ENCODE measurements around the gene KIF5B. TPM values are rescaled to one million over a fixed set of nuclear protein-coding genes. Genes with fewer than 3 reads are reported as not detected.

The KIF5B gene
- total and polyA plus RNA-seq, 4 donors = 12.2 to 42.0 (median 22.9) TPM

DNA sequence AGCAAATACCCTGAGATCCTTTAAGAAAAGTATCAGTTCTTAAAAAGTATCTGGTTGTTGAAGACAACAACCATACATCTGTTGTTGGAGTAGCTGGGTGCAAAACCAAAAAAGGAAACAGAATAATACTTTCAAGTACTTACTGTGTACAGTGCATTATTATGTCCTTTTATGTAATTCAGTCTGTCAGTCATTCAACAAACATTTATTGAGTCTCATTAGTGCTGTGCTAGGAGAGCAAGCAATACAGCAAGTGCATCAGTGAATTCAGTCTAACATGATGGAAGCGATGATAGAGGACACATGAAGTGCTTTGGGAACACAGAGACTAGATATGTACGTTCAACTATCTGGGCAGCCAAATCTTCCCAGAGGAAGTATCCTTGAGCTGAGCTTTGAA is 37.4 kb upstream of the KIF5B start:
- Histone ChIP-seq H3K27ac (ENCODE audit: low read depth in 1 of 2, low read length in 2 of 2) (no peak overlapping the region), H3K9me3 (ENCODE audit: control insufficient read depth in 4 of 4, low read length in 3 of 4) (peaks cover 0 to 3% (median 0%) of the 10 kb centered on the region in 4 donors), H3K36me3 (ENCODE audit: control insufficient read depth in 4 of 4, insufficient read depth in 3 of 4, low read depth in 1 of 4, low read length in 3 of 4) (no peaks in the 10 kb centered on the region), H3K4me1 (ENCODE audit: control insufficient read depth in 4 of 4, insufficient read depth in 4 of 4, low read length in 3 of 4) (no peaks in the 10 kb centered on the region), H3K9ac (ENCODE audit: low read depth in 1 of 2, low read length in 2 of 2) (no peak overlapping the region), H3K4me3 (ENCODE audit: low read depth in 1 of 3, low read length in 3 of 3) (no peak overlapping the region), H3K27me3 (ENCODE audit: control insufficient read depth in 4 of 4, insufficient read depth in 4 of 4, low read length in 3 of 4) (no peaks in the 10 kb centered on the region)
- no peak for DNase-seq (ENCODE audit: low spot score)
- TF ChIP-seq GABPA (IDR thresholded peaks at IDR 0.05 in 1 of 2, conservative IDR thresholded peaks at IDR 0.05 in 1 of 2) = no peak
- no peak for TF ChIP-seq RXRA (IDR thresholded peaks at IDR 0.05)
- no peak for TF ChIP-seq EGR1 (IDR thresholded peaks at IDR 0.05; ENCODE audit: low read depth in 2 of 2)
- WGBS = 95% methylated on average over 2 of the region's 2 CpGs

DNA sequence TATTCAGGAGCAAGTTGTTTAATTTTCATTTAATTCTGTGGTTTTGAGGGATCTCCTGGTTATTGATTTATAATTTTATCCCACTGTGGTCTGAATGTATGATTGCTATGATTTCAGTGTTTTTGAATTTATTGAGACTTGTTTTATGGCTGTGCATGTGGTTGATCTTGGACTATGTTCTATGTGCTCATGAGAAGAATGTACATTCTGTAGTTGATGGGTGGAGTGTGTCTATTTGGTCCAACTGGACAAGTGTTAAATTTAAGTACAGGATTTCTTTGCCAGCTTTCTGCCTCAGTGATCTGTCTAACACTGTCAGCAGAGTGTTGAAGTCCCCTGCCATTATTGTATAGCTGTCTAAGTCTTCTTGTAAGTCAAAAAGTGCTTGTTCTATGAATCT is 34.8 kb upstream of the KIF5B start:
- Histone ChIP-seq H3K36me3 (ENCODE audit: control insufficient read depth in 4 of 4, insufficient read depth in 3 of 4, low read depth in 1 of 4, low read length in 3 of 4) (no peaks in the 10 kb centered on the region), H3K9ac (ENCODE audit: low read depth in 1 of 2, low read length in 2 of 2) (no peak overlapping the region), H3K27ac (ENCODE audit: low read depth in 1 of 2, low read length in 2 of 2) (no peak overlapping the region), H3K4me1 (ENCODE audit: control insufficient read depth in 4 of 4, insufficient read depth in 4 of 4, low read length in 3 of 4) (no peaks in the 10 kb centered on the region), H3K27me3 (ENCODE audit: control insufficient read depth in 4 of 4, insufficient read depth in 4 of 4, low read length in 3 of 4) (no peaks in the 10 kb centered on the region), H3K4me3 (ENCODE audit: low read depth in 1 of 3, low read length in 3 of 3) (no peak overlapping the region), H3K9me3 (ENCODE audit: control insufficient read depth in 4 of 4, low read length in 3 of 4) (no peaks in the 10 kb centered on the region)
- TF ChIP-seq, protein P1, sequence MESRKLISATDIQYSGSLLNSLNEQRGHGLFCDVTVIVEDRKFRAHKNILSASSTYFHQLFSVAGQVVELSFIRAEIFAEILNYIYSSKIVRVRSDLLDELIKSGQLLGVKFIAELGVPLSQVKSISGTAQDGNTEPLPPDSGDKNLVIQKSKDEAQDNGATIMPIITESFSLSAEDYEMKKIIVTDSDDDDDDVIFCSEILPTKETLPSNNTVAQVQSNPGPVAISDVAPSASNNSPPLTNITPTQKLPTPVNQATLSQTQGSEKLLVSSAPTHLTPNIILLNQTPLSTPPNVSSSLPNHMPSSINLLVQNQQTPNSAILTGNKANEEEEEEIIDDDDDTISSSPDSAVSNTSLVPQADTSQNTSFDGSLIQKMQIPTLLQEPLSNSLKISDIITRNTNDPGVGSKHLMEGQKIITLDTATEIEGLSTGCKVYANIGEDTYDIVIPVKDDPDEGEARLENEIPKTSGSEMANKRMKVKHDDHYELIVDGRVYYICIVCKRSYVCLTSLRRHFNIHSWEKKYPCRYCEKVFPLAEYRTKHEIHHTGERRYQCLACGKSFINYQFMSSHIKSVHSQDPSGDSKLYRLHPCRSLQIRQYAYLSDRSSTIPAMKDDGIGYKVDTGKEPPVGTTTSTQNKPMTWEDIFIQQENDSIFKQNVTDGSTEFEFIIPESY (IDR thresholded peaks at IDR 0.05) = no peak
- TF ChIP-seq FOXA1 (IDR thresholded peaks at IDR 0.05) = no peak
- no peak for TF ChIP-seq RXRA (IDR thresholded peaks at IDR 0.05)
- no peak for TF ChIP-seq RAD21 (IDR thresholded peaks at IDR 0.05)
- TF ChIP-seq, protein P2, sequence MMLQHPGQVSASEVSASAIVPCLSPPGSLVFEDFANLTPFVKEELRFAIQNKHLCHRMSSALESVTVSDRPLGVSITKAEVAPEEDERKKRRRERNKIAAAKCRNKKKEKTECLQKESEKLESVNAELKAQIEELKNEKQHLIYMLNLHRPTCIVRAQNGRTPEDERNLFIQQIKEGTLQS (IDR thresholded peaks at IDR 0.05) = no peak
- TF ChIP-seq JUND (IDR thresholded peaks at IDR 0.05) = no peak
- TF ChIP-seq, protein P3, sequence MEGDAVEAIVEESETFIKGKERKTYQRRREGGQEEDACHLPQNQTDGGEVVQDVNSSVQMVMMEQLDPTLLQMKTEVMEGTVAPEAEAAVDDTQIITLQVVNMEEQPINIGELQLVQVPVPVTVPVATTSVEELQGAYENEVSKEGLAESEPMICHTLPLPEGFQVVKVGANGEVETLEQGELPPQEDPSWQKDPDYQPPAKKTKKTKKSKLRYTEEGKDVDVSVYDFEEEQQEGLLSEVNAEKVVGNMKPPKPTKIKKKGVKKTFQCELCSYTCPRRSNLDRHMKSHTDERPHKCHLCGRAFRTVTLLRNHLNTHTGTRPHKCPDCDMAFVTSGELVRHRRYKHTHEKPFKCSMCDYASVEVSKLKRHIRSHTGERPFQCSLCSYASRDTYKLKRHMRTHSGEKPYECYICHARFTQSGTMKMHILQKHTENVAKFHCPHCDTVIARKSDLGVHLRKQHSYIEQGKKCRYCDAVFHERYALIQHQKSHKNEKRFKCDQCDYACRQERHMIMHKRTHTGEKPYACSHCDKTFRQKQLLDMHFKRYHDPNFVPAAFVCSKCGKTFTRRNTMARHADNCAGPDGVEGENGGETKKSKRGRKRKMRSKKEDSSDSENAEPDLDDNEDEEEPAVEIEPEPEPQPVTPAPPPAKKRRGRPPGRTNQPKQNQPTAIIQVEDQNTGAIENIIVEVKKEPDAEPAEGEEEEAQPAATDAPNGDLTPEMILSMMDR (IDR thresholded peaks at IDR 0.05; ENCODE audit: low read depth, low read length, missing input control) = no peak
- no peak for TF ChIP-seq EGR1 (IDR thresholded peaks at IDR 0.05; ENCODE audit: low read depth in 2 of 2)
- TF ChIP-seq, protein P4, sequence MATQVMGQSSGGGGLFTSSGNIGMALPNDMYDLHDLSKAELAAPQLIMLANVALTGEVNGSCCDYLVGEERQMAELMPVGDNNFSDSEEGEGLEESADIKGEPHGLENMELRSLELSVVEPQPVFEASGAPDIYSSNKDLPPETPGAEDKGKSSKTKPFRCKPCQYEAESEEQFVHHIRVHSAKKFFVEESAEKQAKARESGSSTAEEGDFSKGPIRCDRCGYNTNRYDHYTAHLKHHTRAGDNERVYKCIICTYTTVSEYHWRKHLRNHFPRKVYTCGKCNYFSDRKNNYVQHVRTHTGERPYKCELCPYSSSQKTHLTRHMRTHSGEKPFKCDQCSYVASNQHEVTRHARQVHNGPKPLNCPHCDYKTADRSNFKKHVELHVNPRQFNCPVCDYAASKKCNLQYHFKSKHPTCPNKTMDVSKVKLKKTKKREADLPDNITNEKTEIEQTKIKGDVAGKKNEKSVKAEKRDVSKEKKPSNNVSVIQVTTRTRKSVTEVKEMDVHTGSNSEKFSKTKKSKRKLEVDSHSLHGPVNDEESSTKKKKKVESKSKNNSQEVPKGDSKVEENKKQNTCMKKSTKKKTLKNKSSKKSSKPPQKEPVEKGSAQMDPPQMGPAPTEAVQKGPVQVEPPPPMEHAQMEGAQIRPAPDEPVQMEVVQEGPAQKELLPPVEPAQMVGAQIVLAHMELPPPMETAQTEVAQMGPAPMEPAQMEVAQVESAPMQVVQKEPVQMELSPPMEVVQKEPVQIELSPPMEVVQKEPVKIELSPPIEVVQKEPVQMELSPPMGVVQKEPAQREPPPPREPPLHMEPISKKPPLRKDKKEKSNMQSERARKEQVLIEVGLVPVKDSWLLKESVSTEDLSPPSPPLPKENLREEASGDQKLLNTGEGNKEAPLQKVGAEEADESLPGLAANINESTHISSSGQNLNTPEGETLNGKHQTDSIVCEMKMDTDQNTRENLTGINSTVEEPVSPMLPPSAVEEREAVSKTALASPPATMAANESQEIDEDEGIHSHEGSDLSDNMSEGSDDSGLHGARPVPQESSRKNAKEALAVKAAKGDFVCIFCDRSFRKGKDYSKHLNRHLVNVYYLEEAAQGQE (IDR thresholded peaks at IDR 0.05) = no peak
- no peak for TF ChIP-seq HNF4G (IDR thresholded peaks at IDR 0.05)
- no peak for TF ChIP-seq YY1 (IDR thresholded peaks at IDR 0.05)
- TF ChIP-seq FOXA2 (IDR thresholded peaks at IDR 0.05) = no peak
- TF ChIP-seq SP1 (IDR thresholded peaks at IDR 0.05) = no peak
- no peak for TF ChIP-seq GABPA (IDR thresholded peaks at IDR 0.05 in 1 of 2, conservative IDR thresholded peaks at IDR 0.05 in 1 of 2)
- no peak for DNase-seq (ENCODE audit: low spot score)

Data from liver (tissue), 9 donors.